HEK293T (cell line): ENCODE measurements around the gene KCNN3.

ENCODE experiments used
- ARNT ChIP-seq: fragments of 450-650 bp; IDR thresholded peaks from 2 replicates; pipeline ENCODE4 v1.6.1; 2017; ENCODE audit warnings: mild to moderate bottlenecking
- BHLHE40 ChIP-seq: fragments of 450-650 bp; IDR thresholded peaks from 2 replicates; pipeline ENCODE4 v1.6.1; 2016; ENCODE audit warnings: mild to moderate bottlenecking, moderate library complexity, borderline replicate concordance
- CTBP1 ChIP-seq: fragments of 450-650 bp; IDR thresholded peaks from 2 replicates; pipeline ENCODE4 v1.6.1; 2016; ENCODE audit warnings: borderline replicate concordance
- ELF4 ChIP-seq: fragments of 450-650 bp; IDR thresholded peaks from 2 replicates; pipeline ENCODE4 v1.6.1; 2017; ENCODE audit warnings: antibody characterized with exemption
- FOXA1 ChIP-seq: fragments of 450-650 bp; IDR thresholded peaks from 2 replicates; pipeline ENCODE4 v1.6.1; 2016; ENCODE audit warnings: mild to moderate bottlenecking
- FOXK2 ChIP-seq: fragments of 450-650 bp; IDR thresholded peaks from 2 replicates; pipeline ENCODE4 v1.6.1; 2016; ENCODE audit warnings: mild to moderate bottlenecking
- HDGF ChIP-seq: fragments of 450-650 bp; IDR thresholded peaks from 2 replicates; pipeline ENCODE4 v1.6.1; 2017; ENCODE audit warnings: antibody characterized with exemption, borderline replicate concordance
- SP1 ChIP-seq: fragments of 450-650 bp; IDR thresholded peaks from 2 replicates; pipeline ENCODE4 v1.6.1; 2017
- TARDBP ChIP-seq: fragments of 450-650 bp; IDR thresholded peaks from 2 replicates; pipeline ENCODE4 v1.6.1; 2016
- ZNF384 ChIP-seq: fragments of 450-650 bp; IDR thresholded peaks from 2 replicates; pipeline ENCODE4 v1.6.1; 2016
- TF ChIP-seq, protein P1 (sequence below): fragments of 450-650 bp; IDR thresholded peaks from 2 replicates; pipeline ENCODE4 v1.6.1; 2016

DNA sequence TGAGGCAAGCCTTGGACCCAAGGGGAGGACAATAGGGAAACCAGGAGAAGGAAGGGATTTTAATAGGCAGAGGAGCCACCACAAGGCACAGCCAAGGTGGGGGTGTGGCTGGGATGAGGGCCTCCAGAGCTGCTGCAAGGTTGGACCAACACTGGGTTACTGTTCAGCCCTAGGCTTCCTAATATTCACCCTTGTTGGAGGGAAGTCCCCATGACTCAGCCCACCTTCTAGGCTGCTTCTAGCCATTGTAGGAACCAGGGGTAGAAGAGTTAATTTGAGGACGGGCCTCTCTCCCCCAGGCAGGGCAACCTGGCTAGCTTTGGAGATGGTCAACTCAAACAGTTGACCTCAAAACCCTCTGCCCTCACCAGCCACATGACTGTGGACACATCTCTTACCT lies 59.5 kb downstream of the KCNN3 start:
- no peak for TF ChIP-seq CTBP1
- TF ChIP-seq TARDBP, result no peak
- no peak for TF ChIP-seq BHLHE40
- TF ChIP-seq FOXK2, result no peak
- TF ChIP-seq SP1, result no peak
- TF ChIP-seq FOXA1, result no peak
- TF ChIP-seq ELF4, result no peak
- TF ChIP-seq, protein P1, sequence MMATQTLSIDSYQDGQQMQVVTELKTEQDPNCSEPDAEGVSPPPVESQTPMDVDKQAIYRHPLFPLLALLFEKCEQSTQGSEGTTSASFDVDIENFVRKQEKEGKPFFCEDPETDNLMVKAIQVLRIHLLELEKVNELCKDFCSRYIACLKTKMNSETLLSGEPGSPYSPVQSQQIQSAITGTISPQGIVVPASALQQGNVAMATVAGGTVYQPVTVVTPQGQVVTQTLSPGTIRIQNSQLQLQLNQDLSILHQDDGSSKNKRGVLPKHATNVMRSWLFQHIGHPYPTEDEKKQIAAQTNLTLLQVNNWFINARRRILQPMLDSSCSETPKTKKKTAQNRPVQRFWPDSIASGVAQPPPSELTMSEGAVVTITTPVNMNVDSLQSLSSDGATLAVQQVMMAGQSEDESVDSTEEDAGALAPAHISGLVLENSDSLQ, result no peak
- TF ChIP-seq HDGF, result no peak
- no peak for TF ChIP-seq ZNF384
- TF ChIP-seq ARNT, result no peak
